Common myeloid progenitor, CD34-positive (primary cell): ENCODE data around the gene HDGF.

ENCODE experiments used
- CTCF ChIA-PET: fragments of 350-600 bp; sonication (Branson Sonifier 250); formaldehyde crosslinking; loops from one replicate; lab custom pipeline; 2021; ENCODE audit warnings: antibody characterized with exemption; lab: Charles Lee
- POLR2A ChIA-PET: fragments of 350-600 bp; sonication (Branson Sonifier 250); formaldehyde crosslinking; loops from one replicate; lab custom pipeline; 2021; ENCODE audit warnings: antibody characterized with exemption; lab: Charles Lee
- DNase-seq, 3 donors: peaks; one replicate each; pipeline versions ENCODE4 v3.0.0 to v3.0.0-alpha.2; 2013
- H3K27ac ChIP-seq, 2 experiments: 1 replicate in 1 of 2; 2 replicates in 1 of 2; pipeline ENCODE4 v1.7.0; 2013; ENCODE audit warnings: inconsistent platforms in 2 of 2, low read length in 2 of 2, mild to moderate bottlenecking in 2 of 2, low read depth in 1 of 2, moderate library complexity in 1 of 2; ENCODE audit not compliant: severe bottlenecking in 2 of 2, insufficient read depth in 1 of 2, poor library complexity in 1 of 2
- H3K27me3 ChIP-seq, 5 experiments: replicated peaks in 2 of 5; 1 replicate in 3 of 5; 2 replicates in 2 of 5; pipeline versions ENCODE4 v1.6.1 to v1.7.0; 2013; ENCODE audit warnings: low read length in 4 of 5, mild to moderate bottlenecking in 2 of 5, moderate library complexity in 2 of 5, inconsistent platforms in 1 of 5; ENCODE audit not compliant: insufficient read depth in 5 of 5, control insufficient read depth in 4 of 5
- H3K36me3 ChIP-seq, 4 experiments: 1 replicate in 2 of 4; 2 replicates in 2 of 4; pipeline versions ENCODE4 v1.6.1 to v1.7.0; 2013; ENCODE audit warnings: low read length in 3 of 4, control low read depth in 1 of 4, mild to moderate bottlenecking in 1 of 4; ENCODE audit not compliant: control insufficient read depth in 4 of 4, insufficient read depth in 4 of 4
- H3K4me1 ChIP-seq, 4 experiments: 1 replicate in 3 of 4; 2 replicates in 1 of 4; pipeline versions ENCODE4 v1.6.1 to v1.7.1; 2013; ENCODE audit warnings: low read length in 3 of 4, mild to moderate bottlenecking in 3 of 4, control low read depth in 1 of 4, inconsistent platforms in 1 of 4, moderate library complexity in 1 of 4; ENCODE audit not compliant: control insufficient read depth in 4 of 4, insufficient read depth in 4 of 4; ENCODE audit errors: control extremely low read depth in 1 of 4
- H3K4me3 ChIP-seq, 7 experiments: 1 replicate in 4 of 7; 2 replicates in 3 of 7; pipeline versions ENCODE4 v1.5.1 to v1.7.0; 2013; ENCODE audit warnings: mild to moderate bottlenecking in 7 of 7, low read length in 6 of 7, moderate library complexity in 6 of 7, inconsistent platforms in 2 of 7, low read depth in 2 of 7, control low read depth in 1 of 7; ENCODE audit not compliant: insufficient read depth in 4 of 7, control insufficient read depth in 1 of 7; ENCODE audit errors: extremely low read depth in 1 of 7
- H3K9me3 ChIP-seq, 5 experiments: 1 replicate in 4 of 5; 2 replicates in 1 of 5; pipeline versions ENCODE4 v1.6.1 to v1.7.1; 2013; ENCODE audit warnings: low read length in 4 of 5, mild to moderate bottlenecking in 2 of 5, inconsistent platforms in 1 of 5, low read depth in 1 of 5, moderate library complexity in 1 of 5; ENCODE audit not compliant: control insufficient read depth in 4 of 5, insufficient read depth in 2 of 5; ENCODE audit errors: control extremely low read depth in 1 of 5
- WGBS: methylation state at CpG from one replicate; pipeline ENCODE4 v1.1.5; 2013; ENCODE audit not compliant: insufficient coverage; 5-methylcytosine and 5-hydroxymethylcytosine counted together

HDGF gene

GRCh38 chr1:156712626-156713025 is 38.8 kb downstream of the HDGF start:
- Histone ChIP-seq H3K4me3 (no peak overlapping the region), H3K9me3 (no peaks in the 10 kb centered on the region), H3K27ac (no peak overlapping the region), H3K4me1 (no peaks in the 10 kb centered on the region), H3K27me3 (peaks cover 0 to 16% (median 3%) of the 10 kb centered on the region in 5 experiments), H3K36me3 (no peaks in the 10 kb centered on the region)
- 64% methylated on average over 3 of the region's 3 CpGs for WGBS
- DNase-seq = no peak
- ChIA-PET POLR2A (no interaction called here), CTCF (interaction anchor here (1.1 to 3.6 kb wide), 8 partner anchors 10 to 55 kb away, joined by 3 to 25 read pairs (median 4); no protein-coding TSS in a partner anchor)

- H3K4me3 ChIP-seq = no peak overlapping the region
- 100% methylated on average over 2 of the region's 9 CpGs for WGBS
- no peak for DNase-seq
- H3K36me3 ChIP-seq = no peaks in the 10 kb centered on the region
- no peak overlapping the region for H3K27ac ChIP-seq
- no peaks in the 10 kb centered on the region for H3K9me3 ChIP-seq
- H3K4me1 ChIP-seq = peaks cover 0 to 8% (median 6%) of the 10 kb centered on the region in 4 experiments
- ChIA-PET CTCF (interaction anchor here (0.6 to 3.6 kb wide), 9 partner anchors 10 to 182 kb away, joined by 3 to 25 read pairs (median 3); partner anchors contain the start of genes NTRK1 and PEAR1), POLR2A (no interaction called here)
- peaks cover 0 to 30% (median 9%) of the 10 kb centered on the region in 5 experiments for H3K27me3 ChIP-seq
These were observed 40.3 kb downstream of the HDGF start for GRCh38 chr1:156711011-156711817.

- ChIA-PET CTCF (interaction anchor here (0.5 to 14.1 kb wide), 7 partner anchors 10 to 377 kb away, joined by 3 to 236 read pairs (median 3); partner anchors contain the start of gene NTRK1), POLR2A (no interaction called here)
- no peaks in the 10 kb centered on the region for H3K36me3 ChIP-seq
- DNase-seq = no peak
- H3K27me3 ChIP-seq = peaks cover 0 to 43% (median 13%) of the 10 kb centered on the region in 5 experiments
- peaks cover 0 to 21% (median 18%) of the 10 kb centered on the region in 4 experiments for H3K4me1 ChIP-seq
- H3K9me3 ChIP-seq = no peaks in the 10 kb centered on the region
- no peak overlapping the region for H3K27ac ChIP-seq
- no peak overlapping the region for H3K4me3 ChIP-seq
- 91% methylated on average over 10 of the region's 11 CpGs for WGBS
These were observed 41.6 kb downstream of the HDGF start for GRCh38 chr1:156709757-156710489.

GRCh38 chr1:156709031-156709430 is 42.4 kb downstream of the HDGF start:
- DNase-seq = no peak
- Histone ChIP-seq H3K4me3 (no peak overlapping the region), H3K27ac (no peak overlapping the region), H3K27me3 (peaks cover 5 to 52% (median 15%) of the 10 kb centered on the region in 5 experiments), H3K9me3 (no peaks in the 10 kb centered on the region), H3K4me1 (peaks cover 0 to 27% (median 21%) of the 10 kb centered on the region in 4 experiments), H3K36me3 (no peaks in the 10 kb centered on the region)
- 88% methylated on average over 3 of the region's 4 CpGs for WGBS
- CTCF ChIA-PET = interaction anchor here (0.6 to 14.1 kb wide), 4 partner anchors 17 to 137 kb away, joined by 3 to 236 read pairs (median 22); no protein-coding TSS in a partner anchor
- POLR2A ChIA-PET = no interaction called here

GRCh38 chr1:156708218-156708661 is 43.2 kb downstream of the HDGF start:
- H3K27me3 ChIP-seq = peaks cover 7 to 60% (median 23%) of the 10 kb centered on the region in 5 experiments

GRCh38 chr1:156707417-156708217 is 43.9 kb downstream of the HDGF start:
- Histone ChIP-seq H3K9me3 (no peaks in the 10 kb centered on the region), H3K4me1 (peaks cover 0 to 27% (median 21%) of the 10 kb centered on the region in 4 experiments), H3K4me3 (no peak overlapping the region), H3K27me3 (peaks cover 7 to 66% (median 27%) of the 10 kb centered on the region in 5 experiments), H3K36me3 (no peaks in the 10 kb centered on the region), H3K27ac (no peak overlapping the region)
- WGBS = 17% methylated on average over 1 of the region's 8 CpGs
- CTCF ChIA-PET = interaction anchor here (0.6 to 14.1 kb wide), 11 partner anchors 8 to 72 kb away, joined by 3 to 236 read pairs (median 3); no protein-coding TSS in a partner anchor
- POLR2A ChIA-PET = interaction anchor here (0.8 to 1.6 kb wide), 2 partner anchors 18 to 19 kb away, joined by 3 to 8 read pairs; no protein-coding TSS in a partner anchor
- no peak for DNase-seq

More at GRCh38 chr1:156708218-156708661, 43.2 kb downstream of the HDGF start:
- H3K4me3 ChIP-seq = no peak overlapping the region
- no peaks in the 10 kb centered on the region for H3K9me3 ChIP-seq
- ChIA-PET CTCF (interaction anchor here (0.6 to 14.1 kb wide), 6 partner anchors 18 to 136 kb away, joined by 3 to 236 read pairs (median 3); no protein-coding TSS in a partner anchor), POLR2A (no interaction called here)
- WGBS = 68% methylated on average over 4 of the region's 4 CpGs
- H3K4me1 ChIP-seq = peaks cover 0 to 27% (median 21%) of the 10 kb centered on the region in 4 experiments
- no peaks in the 10 kb centered on the region for H3K36me3 ChIP-seq
- DNase-seq = no peak
- H3K27ac ChIP-seq = no peak overlapping the region
